GM12874 (cell line): ENCODE results near the gene SLC19A1.

Experiments
- TF ChIP-seq, protein P1 (sequence below): IDR thresholded peaks from 2 replicates; pipeline ENCODE4 v1.5.1; 2011; ENCODE audit warnings: low read depth, mild to moderate bottlenecking, control low read depth, low read length, moderate library complexity; ENCODE audit not compliant: insufficient read depth

Gene SLC19A1

DNA sequence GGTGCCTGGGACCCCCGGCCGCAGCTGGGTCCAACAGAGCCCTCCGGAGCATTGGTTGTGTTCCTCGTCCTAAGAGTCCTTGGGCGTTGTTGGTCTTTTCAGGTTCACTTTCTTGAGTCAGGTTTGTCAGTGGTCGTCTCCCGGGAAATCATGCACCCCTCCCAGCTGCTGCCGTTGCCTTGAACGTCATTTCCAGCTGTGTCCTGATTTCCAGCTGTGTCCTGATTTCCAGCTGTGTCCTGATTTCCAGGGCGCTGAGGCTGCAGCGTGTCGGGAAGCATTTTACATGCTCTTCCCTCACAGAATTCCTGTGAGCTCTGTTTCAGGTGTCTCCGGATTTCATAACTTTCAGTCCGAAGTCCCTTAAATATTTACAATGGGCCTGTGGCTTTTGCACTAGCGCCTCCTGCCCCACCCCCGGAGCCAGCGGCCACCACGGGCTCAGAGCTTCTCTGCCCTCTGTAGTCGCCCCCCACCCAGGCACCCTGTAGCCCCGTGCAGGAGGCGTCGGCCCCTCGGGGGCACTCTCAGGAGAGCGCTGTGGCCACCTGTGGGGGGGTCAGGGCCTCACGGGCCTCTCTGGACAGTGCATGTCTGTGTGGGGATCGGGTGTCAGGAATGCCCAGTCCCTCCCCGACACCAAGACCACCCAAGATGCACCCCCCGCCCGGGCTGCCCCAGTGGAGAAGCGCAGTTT is 70.6 kb downstream of the SLC19A1 start:
- TF ChIP-seq, protein P1, sequence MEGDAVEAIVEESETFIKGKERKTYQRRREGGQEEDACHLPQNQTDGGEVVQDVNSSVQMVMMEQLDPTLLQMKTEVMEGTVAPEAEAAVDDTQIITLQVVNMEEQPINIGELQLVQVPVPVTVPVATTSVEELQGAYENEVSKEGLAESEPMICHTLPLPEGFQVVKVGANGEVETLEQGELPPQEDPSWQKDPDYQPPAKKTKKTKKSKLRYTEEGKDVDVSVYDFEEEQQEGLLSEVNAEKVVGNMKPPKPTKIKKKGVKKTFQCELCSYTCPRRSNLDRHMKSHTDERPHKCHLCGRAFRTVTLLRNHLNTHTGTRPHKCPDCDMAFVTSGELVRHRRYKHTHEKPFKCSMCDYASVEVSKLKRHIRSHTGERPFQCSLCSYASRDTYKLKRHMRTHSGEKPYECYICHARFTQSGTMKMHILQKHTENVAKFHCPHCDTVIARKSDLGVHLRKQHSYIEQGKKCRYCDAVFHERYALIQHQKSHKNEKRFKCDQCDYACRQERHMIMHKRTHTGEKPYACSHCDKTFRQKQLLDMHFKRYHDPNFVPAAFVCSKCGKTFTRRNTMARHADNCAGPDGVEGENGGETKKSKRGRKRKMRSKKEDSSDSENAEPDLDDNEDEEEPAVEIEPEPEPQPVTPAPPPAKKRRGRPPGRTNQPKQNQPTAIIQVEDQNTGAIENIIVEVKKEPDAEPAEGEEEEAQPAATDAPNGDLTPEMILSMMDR: no peak

DNA sequence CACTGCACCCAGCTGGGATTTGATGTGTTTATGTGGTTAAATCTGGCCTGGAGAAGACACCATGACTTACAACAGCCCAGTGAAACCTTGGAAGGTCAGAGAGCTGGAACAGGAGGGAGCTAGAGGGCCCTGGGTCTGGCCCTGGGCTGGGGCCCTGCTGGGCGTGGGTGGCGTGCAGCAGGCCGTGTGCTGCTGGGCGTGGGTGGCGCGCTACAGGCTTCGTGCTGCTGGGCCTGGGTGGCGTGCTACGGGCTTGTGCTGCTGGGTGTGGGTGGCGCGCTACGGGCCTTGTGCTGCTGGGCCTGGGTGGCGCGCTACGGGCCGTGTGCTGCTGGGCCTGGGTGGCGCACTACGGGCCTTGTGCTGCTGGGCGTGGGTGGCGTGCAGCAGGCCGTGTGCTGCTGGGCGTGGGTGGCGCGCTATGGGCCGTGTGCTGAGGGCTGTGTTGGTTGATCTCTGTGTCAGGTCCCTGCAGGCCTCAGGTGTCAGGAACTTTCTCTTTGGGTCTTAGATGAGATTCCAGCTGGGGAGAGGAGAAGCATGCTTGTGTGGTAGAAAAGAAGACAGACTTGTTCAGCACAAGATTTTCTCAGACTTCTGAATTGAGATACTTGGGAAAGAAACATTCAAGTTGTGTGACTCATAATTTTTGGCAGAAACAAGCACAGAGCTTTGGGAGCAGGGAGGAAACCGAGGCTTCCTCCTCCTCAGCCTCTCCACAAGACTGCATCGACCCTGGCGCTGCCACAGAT is 71.3 kb downstream of the SLC19A1 start:
- TF ChIP-seq, protein P1: no peak

DNA sequence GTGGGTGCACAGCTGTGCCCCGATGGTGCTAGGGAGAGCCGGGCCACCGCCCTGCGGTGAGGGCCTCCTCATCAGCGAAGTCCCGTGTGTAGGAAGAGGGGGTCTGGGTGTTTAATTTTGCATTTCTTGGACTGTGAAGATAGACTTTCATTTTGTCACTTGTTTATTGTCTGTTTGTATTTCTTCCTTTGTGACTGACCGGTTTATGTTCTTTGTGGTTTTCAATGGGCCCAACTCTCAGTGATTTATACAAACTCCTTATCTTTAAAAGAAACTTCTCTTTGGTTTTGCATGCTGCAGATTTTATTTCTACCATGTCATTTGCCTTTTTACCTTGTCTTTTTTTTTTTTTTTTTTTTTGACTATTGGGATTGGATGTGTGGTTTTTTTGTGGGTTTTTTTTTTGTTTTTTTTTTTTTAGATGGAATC is 72.1 kb downstream of the SLC19A1 start:
- TF ChIP-seq, protein P1: no peak

DNA sequence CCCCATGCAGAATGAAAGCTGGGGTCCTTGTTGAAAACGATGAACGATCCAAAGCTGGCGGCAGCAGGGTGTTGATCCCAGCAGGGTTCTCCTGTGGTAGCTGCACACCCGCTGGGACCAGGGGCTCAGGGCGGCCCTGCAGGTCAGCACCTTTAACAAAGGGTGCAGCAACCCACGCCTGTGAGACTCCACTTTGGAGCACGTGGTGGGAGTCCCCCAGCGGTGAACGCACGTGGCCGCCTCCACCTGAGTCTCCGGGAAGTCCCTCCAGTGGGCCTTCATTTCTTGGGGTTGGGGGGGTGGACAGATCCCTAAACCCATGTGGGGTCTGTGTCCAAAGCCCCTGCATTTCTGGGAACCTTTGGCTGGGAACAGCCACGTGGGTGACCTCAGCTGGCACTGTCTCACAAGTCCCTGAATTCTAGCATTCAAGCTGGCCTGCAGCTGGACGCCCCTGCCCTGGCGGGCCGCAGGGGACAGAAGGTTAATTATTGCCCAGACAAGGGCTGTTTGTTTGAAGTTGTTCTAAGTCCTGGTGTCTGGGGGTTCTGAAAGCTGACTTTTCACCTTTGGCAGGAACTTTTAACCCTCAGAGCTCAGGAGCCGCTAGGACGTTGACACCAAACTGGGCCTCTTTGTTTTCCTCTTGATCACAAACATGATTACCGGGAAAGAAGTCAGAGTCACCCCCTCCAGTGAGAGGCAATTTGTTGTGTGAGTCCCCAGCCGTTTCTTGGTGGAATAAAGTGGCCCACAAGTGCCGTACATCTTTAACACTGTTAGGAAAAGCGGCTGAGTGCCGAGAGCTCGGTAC is 72.8 kb downstream of the SLC19A1 start:
- TF ChIP-seq, protein P1: no peak

DNA sequence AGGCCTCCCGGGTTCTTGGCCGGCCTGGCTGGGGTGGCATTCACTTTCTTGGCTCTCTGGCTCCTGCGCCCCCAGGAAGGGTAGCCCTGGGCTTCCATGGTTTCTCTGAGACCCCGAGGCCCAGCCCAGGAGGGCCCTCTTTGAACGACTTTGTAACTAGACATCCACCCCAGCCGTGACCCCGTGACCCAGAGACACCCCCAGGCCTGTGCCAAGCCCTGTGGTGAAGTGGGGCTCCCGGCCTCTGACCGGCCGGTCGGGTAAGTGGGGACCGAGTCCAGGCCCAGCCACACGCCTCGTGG is 73.3 kb downstream of the SLC19A1 start:
- TF ChIP-seq, protein P1: no peak

DNA sequence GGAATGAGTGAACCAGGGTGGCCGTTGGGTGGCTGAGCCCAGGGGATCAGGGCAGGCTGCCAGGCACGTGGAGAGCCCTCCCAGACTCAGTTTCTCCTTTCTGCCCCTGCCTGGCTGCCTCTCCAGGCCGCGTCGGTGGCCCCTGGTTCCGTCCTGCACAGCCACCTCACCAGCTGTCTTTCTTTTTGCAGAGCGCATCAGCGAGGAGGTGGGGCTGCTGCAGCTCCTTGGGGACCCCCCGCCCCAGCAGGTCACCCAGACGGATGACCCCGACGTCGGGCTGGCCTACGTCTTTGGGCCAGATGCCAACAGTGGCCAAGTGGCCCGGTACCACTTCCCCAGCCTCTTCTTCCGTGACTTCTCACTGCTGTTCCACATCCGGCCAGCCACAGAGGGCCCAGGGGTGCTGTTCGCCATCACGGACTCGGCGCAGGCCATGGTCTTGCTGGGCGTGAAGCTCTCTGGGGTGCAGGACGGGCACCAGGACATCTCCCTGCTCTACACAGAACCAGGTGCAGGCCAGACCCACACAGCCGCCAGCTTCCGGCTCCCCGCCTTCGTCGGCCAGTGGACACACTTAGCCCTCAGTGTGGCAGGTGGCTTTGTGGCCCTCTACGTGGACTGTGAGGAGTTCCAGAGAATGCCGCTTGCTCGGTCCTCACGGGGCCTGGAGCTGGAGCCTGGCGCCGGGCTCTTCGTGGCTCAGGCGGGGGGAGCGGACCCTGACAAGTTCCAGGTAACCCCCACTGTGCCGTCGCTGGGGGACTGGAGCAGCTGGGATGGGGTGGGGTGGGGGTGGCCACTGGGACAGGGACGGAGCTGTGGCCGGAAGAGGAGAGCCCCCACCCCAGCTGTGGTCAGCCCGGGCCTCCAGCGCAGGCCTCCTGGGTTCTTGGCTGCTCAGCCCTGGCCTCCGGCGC is 73.9 kb downstream of the SLC19A1 start:
- TF ChIP-seq, protein P1: no peak
